ENCODE measurements around the gene NCBP1.
A peak's percentile ranks its signal among the peaks of the same experiment; 100 is the strongest.

Gene NCBP1

GRCh38 chr9:97601228-97601898 is 32.3 kb upstream of the NCBP1 start:
- no peak overlapping the region for H2BK120ac ChIP-seq (ENCODE audit: low read depth, low read length)
- no CpG with 5 or more reads among the region's 7 CpGs for WGBS, 2 donors (ENCODE audit: extremely low coverage in 2 of 2, insufficient read length in 2 of 2, insufficient replicate concordance in 1 of 2)
- DNase-seq (ENCODE audit: low spot score) = no peak
- no peak overlapping the region for H3K18ac ChIP-seq (ENCODE audit: low read length)
- H3K36me3 ChIP-seq (replicated peaks in 1 of 2; ENCODE audit: control insufficient read depth in 2 of 2, insufficient read depth in 2 of 2, low read length in 2 of 2) = peaks cover 39 to 72% of the 10 kb centered on the region in 2 donors
- H3K9ac ChIP-seq (ENCODE audit: low read depth, low read length, poor library complexity) = no peak overlapping the region
- no peak overlapping the region for H3K4me3 ChIP-seq (ENCODE audit: low read length in 2 of 2)
- H3K27me3 ChIP-seq (ENCODE audit: control insufficient read depth in 3 of 3, insufficient read depth in 3 of 3, low read depth in 1 of 3, low read length in 3 of 3) = no peaks in the 10 kb centered on the region
- no peak overlapping the region for H3K4ac ChIP-seq (ENCODE audit: low read length)
- no peak overlapping the region for H2AFZ ChIP-seq (ENCODE audit: low read length)
- no peak overlapping the region for H3K4me2 ChIP-seq (ENCODE audit: insufficient read depth, low read length, poor library complexity, severe bottlenecking)
- no peak overlapping the region for H3K23ac ChIP-seq (ENCODE audit: low read depth, low read length, poor library complexity)
- H2BK12ac ChIP-seq (ENCODE audit: low read length) = no peak overlapping the region
- no peak overlapping the region for H4K8ac ChIP-seq (ENCODE audit: low read depth, low read length)
- H3K4me1 ChIP-seq (ENCODE audit: control insufficient read depth in 2 of 2, insufficient read depth in 1 of 2, low read depth in 1 of 2, low read length in 2 of 2) = no peaks in the 10 kb centered on the region
- H3K9me3 ChIP-seq (replicated peaks in 1 of 2; ENCODE audit: control insufficient read depth in 2 of 2, insufficient read depth in 1 of 2, low read depth in 1 of 2, low read length in 2 of 2) = no peaks in the 10 kb centered on the region
- H4K91ac ChIP-seq (ENCODE audit: low read depth, low read length, poor library complexity) = no peak overlapping the region
- H2BK15ac ChIP-seq (ENCODE audit: low read length) = no peak overlapping the region
- no peak overlapping the region for H3K14ac ChIP-seq (ENCODE audit: low read length)
- H2AK5ac ChIP-seq (ENCODE audit: low read depth, low read length) = no peak overlapping the region
- no peak overlapping the region for H3K27ac ChIP-seq (replicated peaks; ENCODE audit: low read length)
- no peaks in the 10 kb centered on the region for H3K79me1 ChIP-seq (ENCODE audit: low read depth, low read length)
- H2BK5ac ChIP-seq (ENCODE audit: low read length) = no peak overlapping the region

GRCh38 chr9:97602430-97602829 is 31.2 kb upstream of the NCBP1 start:
- DNase-seq (ENCODE audit: low spot score) = no peak
- no peak overlapping the region for H3K23ac ChIP-seq (ENCODE audit: low read depth, low read length, poor library complexity)
- H3K36me3 ChIP-seq (replicated peaks in 1 of 2; ENCODE audit: control insufficient read depth in 2 of 2, insufficient read depth in 2 of 2, low read length in 2 of 2) = peaks cover 43 to 82% of the 10 kb centered on the region in 2 donors
- H4K91ac ChIP-seq (ENCODE audit: low read depth, low read length, poor library complexity) = no peak overlapping the region
- no peak overlapping the region for H2BK5ac ChIP-seq (ENCODE audit: low read length)
- H3K18ac ChIP-seq (ENCODE audit: low read length) = no peak overlapping the region
- peak overlapping the region; percentile 31 for H3K9ac ChIP-seq (ENCODE audit: low read depth, low read length, poor library complexity)
- H3K9me3 ChIP-seq (replicated peaks in 1 of 2; ENCODE audit: control insufficient read depth in 2 of 2, insufficient read depth in 1 of 2, low read depth in 1 of 2, low read length in 2 of 2) = no peaks in the 10 kb centered on the region
- no peaks in the 10 kb centered on the region for H3K79me1 ChIP-seq (ENCODE audit: low read depth, low read length)
- no peak overlapping the region for H2BK15ac ChIP-seq (ENCODE audit: low read length)
- no peak overlapping the region for H3K4ac ChIP-seq (ENCODE audit: low read length)
- no CpG with 5 or more reads among the region's 10 CpGs for WGBS, 2 donors (ENCODE audit: extremely low coverage in 2 of 2, insufficient read length in 2 of 2, insufficient replicate concordance in 1 of 2)
- H3K14ac ChIP-seq (ENCODE audit: low read length) = no peak overlapping the region
- no peak overlapping the region for H2AK5ac ChIP-seq (ENCODE audit: low read depth, low read length)
- H2AFZ ChIP-seq (ENCODE audit: low read length) = no peak overlapping the region
- no peak overlapping the region for H2BK12ac ChIP-seq (ENCODE audit: low read length)
- H3K27me3 ChIP-seq (ENCODE audit: control insufficient read depth in 3 of 3, insufficient read depth in 3 of 3, low read depth in 1 of 3, low read length in 3 of 3) = no peaks in the 10 kb centered on the region
- H3K27ac ChIP-seq (replicated peaks; ENCODE audit: low read length) = no peak overlapping the region
- no peaks in the 10 kb centered on the region for H3K4me1 ChIP-seq (ENCODE audit: control insufficient read depth in 2 of 2, insufficient read depth in 1 of 2, low read depth in 1 of 2, low read length in 2 of 2)
- no peak overlapping the region for H3K4me2 ChIP-seq (ENCODE audit: insufficient read depth, low read length, poor library complexity, severe bottlenecking)
- H3K4me3 ChIP-seq (ENCODE audit: low read length in 2 of 2) = no peak overlapping the region
- H2BK120ac ChIP-seq (ENCODE audit: low read depth, low read length) = no peak overlapping the region
- no peak overlapping the region for H4K8ac ChIP-seq (ENCODE audit: low read depth, low read length)

- Histone ChIP-seq H3K18ac (ENCODE audit: low read length) (no peak overlapping the region), H4K8ac (ENCODE audit: low read depth, low read length) (no peak overlapping the region), H3K4me1 (ENCODE audit: control insufficient read depth in 2 of 2, insufficient read depth in 1 of 2, low read depth in 1 of 2, low read length in 2 of 2) (no peaks in the 10 kb centered on the region), H2BK15ac (ENCODE audit: low read length) (no peak overlapping the region), H2AK5ac (ENCODE audit: low read depth, low read length) (no peak overlapping the region), H3K9ac (ENCODE audit: low read depth, low read length, poor library complexity) (no peak overlapping the region), H4K91ac (ENCODE audit: low read depth, low read length, poor library complexity) (no peak overlapping the region), H3K9me3 (replicated peaks in 1 of 2; ENCODE audit: control insufficient read depth in 2 of 2, insufficient read depth in 1 of 2, low read depth in 1 of 2, low read length in 2 of 2) (no peaks in the 10 kb centered on the region), H3K4me2 (ENCODE audit: insufficient read depth, low read length, poor library complexity, severe bottlenecking) (no peak overlapping the region), H2BK120ac (ENCODE audit: low read depth, low read length) (no peak overlapping the region), H3K23ac (ENCODE audit: low read depth, low read length, poor library complexity) (no peak overlapping the region), H3K4me3 (ENCODE audit: low read length in 2 of 2) (no peak overlapping the region), H3K27ac (replicated peaks; ENCODE audit: low read length) (no peak overlapping the region), H3K27me3 (ENCODE audit: control insufficient read depth in 3 of 3, insufficient read depth in 3 of 3, low read depth in 1 of 3, low read length in 3 of 3) (no peaks in the 10 kb centered on the region), H2AFZ (ENCODE audit: low read length) (no peak overlapping the region), H3K79me1 (ENCODE audit: low read depth, low read length) (no peaks in the 10 kb centered on the region), H2BK12ac (ENCODE audit: low read length) (no peak overlapping the region), H2BK5ac (ENCODE audit: low read length) (no peak overlapping the region), H3K4ac (ENCODE audit: low read length) (no peak overlapping the region), H3K36me3 (replicated peaks in 1 of 2; ENCODE audit: control insufficient read depth in 2 of 2, insufficient read depth in 2 of 2, low read length in 2 of 2) (peaks cover 42 to 98% of the 10 kb centered on the region in 2 donors), H3K14ac (ENCODE audit: low read length) (no peak overlapping the region)
- no CpG with 5 or more reads among the region's 17 CpGs for whole genome bisulfite sequencing, 2 donors (ENCODE audit: extremely low coverage in 2 of 2, insufficient read length in 2 of 2, insufficient replicate concordance in 1 of 2)
- DNase-seq (ENCODE audit: low spot score) = no peak
Observed at GRCh38 chr9:97604901-97605645, 28.5 kb upstream of the NCBP1 start.

DNA sequence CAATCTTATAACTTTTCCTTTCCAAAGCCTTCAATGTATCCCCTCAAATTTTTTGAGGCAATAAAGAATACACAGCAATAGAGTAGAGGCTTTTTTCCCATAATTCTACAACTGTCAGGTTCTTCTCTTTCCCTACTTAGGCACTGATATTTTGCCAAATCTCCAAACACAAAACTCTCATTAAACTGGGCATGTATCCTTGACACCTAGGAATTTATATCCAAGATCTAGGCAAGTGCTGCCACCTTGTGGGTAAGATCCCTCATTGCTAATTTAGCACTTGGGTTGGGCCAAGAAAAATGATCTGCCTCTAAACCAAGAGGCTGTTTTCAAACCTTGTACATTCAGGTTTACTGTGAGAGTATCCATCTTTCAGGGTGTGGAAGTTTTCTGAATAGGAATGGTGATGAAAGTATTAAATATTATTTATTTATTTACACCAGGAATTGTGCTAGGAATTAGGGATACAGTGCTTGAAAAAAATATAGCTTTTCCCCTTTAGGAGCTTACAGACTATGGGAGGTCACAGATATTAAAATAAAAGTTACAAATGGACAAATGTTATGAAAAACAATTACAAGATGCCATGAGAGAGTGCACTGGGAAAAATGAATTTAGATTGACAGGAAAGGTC is 18.1 kb upstream of the NCBP1 start:
- H2BK15ac ChIP-seq (ENCODE audit: low read length) = no peak overlapping the region
- no peak overlapping the region for H2BK5ac ChIP-seq (ENCODE audit: low read length)
- H2AFZ ChIP-seq (ENCODE audit: low read length) = no peak overlapping the region
- DNase-seq (ENCODE audit: low spot score) = peak; percentile 47
- no peak overlapping the region for H3K4me3 ChIP-seq (ENCODE audit: low read length in 2 of 2)
- no peak overlapping the region for H3K9ac ChIP-seq (ENCODE audit: low read depth, low read length, poor library complexity)
- H2AK5ac ChIP-seq (ENCODE audit: low read depth, low read length) = no peak overlapping the region
- no peak overlapping the region for H4K8ac ChIP-seq (ENCODE audit: low read depth, low read length)
- H3K9me3 ChIP-seq (replicated peaks in 1 of 2; ENCODE audit: control insufficient read depth in 2 of 2, insufficient read depth in 1 of 2, low read depth in 1 of 2, low read length in 2 of 2) = no peaks in the 10 kb centered on the region
- H3K27ac ChIP-seq (replicated peaks; ENCODE audit: low read length) = no peak overlapping the region
- H3K18ac ChIP-seq (ENCODE audit: low read length) = no peak overlapping the region
- H3K79me1 ChIP-seq (ENCODE audit: low read depth, low read length) = no peaks in the 10 kb centered on the region
- no peak overlapping the region for H3K14ac ChIP-seq (ENCODE audit: low read length)
- peaks cover 17 to 96% of the 10 kb centered on the region in 2 donors for H3K36me3 ChIP-seq (replicated peaks in 1 of 2; ENCODE audit: control insufficient read depth in 2 of 2, insufficient read depth in 2 of 2, low read length in 2 of 2)
- no peak overlapping the region for H3K4ac ChIP-seq (ENCODE audit: low read length)
- H3K23ac ChIP-seq (ENCODE audit: low read depth, low read length, poor library complexity) = no peak overlapping the region
- no peak overlapping the region for H2BK120ac ChIP-seq (ENCODE audit: low read depth, low read length)
- no peak overlapping the region for H3K4me2 ChIP-seq (ENCODE audit: insufficient read depth, low read length, poor library complexity, severe bottlenecking)
- no peaks in the 10 kb centered on the region for H3K4me1 ChIP-seq (ENCODE audit: control insufficient read depth in 2 of 2, insufficient read depth in 1 of 2, low read depth in 1 of 2, low read length in 2 of 2)
- no peak overlapping the region for H2BK12ac ChIP-seq (ENCODE audit: low read length)
- no peaks in the 10 kb centered on the region for H3K27me3 ChIP-seq (ENCODE audit: control insufficient read depth in 3 of 3, insufficient read depth in 3 of 3, low read depth in 1 of 3, low read length in 3 of 3)
- no peak overlapping the region for H4K91ac ChIP-seq (ENCODE audit: low read depth, low read length, poor library complexity)
